Right ventricle myocardium superior (tissue), 1 donor: ENCODE results near the gene SPACDR. TPM values are rescaled to one million over a fixed set of nuclear protein-coding genes. Genes with fewer than 3 reads are reported as not detected.
"Not testable (repeated sequence)": the region's sequence is repeated elsewhere in the genome, so short reads cannot be mapped to it uniquely, and the experiment has no call there.

Source experiments
- ATAC-seq: fragments of 200-7000 bp; cut with Tn5 transposase; one replicate; pipeline ENCODE4 v1.9.1; 2020; ENCODE audit warnings: mild to moderate bottlenecking; ENCODE audit not compliant: poor library complexity
- DNase-seq: peaks from one replicate; pipeline ENCODE4 v3.0.0-alpha.2; 2020
- intact Hi-C: fragments of 100-400 bp; cut with DNase I; formaldehyde crosslinking; loops from one replicate; pipeline ENCODE4 v1.11.2; 2022
- long read RNA-seq: library from polyadenylated mRNA; unstranded; transcript quantifications from one replicate; pipeline ENCODE4 v2.0.0, GENCODE V29; 2021
- total RNA-seq: library from RNA; stranded (reverse); fragmentation: NEBNext Ultra II Directional; extraction: Animal tissue kit (Norgen Biotek cat#: 25700); gene quantifications from one replicate; pipeline ENCODE4 v1.2.1, GENCODE V29; 2021
- donor health status: DM: no; HTN: yes; CAD: no; lungs with severe emphysema.

The SPACDR gene, protein sequence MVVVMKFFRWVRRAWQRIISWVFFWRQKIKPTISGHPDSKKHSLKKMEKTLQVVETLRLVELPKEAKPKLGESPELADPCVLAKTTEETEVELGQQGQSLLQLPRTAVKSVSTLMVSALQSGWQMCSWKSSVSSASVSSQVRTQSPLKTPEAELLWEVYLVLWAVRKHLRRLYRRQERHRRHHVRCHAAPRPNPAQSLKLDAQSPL
- total RNA-seq: 0.81 TPM
- long read RNA-seq: 0 reads

DNA sequence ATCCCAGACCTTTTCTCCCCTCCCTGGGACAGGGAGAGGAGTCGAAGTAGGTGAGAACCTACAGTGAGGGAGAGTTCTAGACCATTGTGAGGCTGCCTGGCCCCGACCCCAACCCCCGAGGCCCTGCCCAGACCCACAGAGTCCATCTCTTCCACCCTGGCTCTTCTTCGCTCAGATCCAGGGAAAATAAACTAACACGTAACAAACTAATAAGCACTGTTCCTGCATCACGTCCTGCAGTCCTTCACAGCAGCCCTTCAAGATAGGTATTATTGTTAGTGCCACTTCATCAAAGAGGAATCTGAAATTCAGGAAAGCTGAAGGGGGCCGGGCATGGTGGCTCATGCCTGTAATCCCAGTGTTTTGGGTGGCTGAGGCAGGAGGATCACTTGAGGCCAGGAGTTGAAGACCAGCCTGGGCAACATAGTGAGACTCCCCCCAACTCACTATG is at the start of gene SPACDR:
Gene SPACDR (minus strand): TSS at position 51 of the 451 bp plus-strand sequence. CDS start 235 bp downstream, outside the sequence.
- DNase-seq (no peak), ATAC-seq (no peak)
- intact Hi-C loops: loop anchor here (10.0 kb wide), 2 partner anchors 231 to 261 kb away; partner anchors contain the start of genes EPO and GIGYF1

DNA sequence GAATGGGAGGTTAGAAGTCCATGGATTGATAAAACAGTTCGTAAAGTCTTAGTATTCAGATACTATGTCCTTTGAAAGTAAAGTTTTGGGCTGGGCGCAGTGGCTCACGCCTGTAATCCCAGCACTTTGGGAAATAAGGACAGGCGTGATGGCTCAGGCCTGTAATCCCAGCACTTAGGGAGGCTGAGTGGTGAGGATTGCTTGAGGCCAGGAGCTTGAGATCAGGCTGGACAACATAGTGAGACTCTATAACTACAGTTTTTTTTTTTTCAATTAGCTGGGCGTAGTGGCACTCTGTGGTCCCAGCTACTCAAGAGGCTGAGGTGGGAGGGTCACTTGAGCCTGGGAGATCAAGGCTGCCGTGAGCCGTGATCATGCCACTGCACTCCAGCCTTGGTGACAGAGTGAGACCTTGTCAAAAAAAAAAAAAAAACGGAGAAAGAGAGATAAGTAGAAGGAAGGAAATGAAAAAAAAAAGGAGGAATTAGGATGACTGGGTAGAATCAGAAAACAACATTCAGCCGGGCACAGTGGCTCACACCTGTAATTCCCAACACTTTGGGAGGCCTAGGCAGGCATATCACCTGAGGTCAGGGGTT is 49.3 kb upstream of the SPACDR start:
- intact Hi-C loops: no loop called here
- no peak for ATAC-seq
- DNase-seq: no peak

DNA sequence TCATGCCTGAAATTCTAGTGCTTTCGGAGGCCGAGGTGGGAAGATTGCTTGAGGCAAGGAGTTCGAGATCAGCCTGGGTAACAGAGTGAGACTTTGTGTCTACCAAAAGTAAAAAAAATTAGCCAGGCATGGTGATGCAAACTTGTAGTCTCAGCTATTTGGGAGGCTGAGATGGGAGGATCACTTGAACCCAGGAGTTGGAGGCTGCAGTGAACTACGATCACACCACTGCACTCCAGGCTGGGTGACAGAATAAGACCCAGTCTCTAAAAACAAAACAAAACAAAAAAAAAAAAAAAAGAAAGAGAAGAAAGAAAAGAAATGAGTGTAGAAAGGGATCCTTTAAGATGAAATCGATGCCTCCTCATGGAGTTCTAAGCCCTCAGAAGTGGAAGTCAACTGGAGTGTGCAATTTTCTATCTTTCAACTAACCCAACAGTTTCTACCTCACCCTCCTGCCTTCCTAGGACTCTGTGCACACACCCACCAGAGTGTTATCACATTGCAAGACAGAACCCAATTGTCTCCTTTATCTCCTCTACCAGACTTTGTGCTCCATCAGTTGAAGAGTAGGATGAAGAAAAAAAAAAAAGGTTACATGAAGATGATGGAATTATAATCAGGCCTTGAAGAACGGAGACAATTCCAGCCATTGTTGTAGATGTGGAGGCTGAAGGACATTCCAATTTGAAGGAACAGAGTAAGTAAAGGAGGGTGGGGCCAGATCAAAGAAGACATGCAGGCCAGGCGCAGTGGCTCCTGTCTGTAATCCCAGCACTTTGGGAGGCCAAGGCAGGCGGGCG is 46.6 kb upstream of the SPACDR start:
- ATAC-seq (no peak), DNase-seq (no peak)
- intact Hi-C loops: no loop called here

DNA sequence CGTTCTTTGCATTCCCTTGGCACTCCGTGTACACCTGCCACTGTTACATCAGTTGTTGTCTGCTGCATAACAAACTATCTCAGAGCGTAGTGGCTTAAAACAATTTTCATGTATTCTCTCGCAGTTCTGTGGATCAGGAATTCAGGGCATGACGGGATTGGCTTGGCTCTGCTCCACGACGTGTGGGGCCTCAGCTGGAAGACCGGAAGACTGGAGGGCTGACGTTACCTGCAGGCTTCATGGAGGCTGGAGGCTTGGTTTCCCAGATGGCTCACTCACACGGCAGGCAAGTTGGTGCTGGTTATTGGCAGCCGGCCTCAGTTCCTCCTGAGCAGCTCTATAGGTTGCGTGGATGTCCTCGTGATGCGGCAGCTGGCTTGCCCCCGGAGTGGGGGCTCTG is 45.2 kb upstream of the SPACDR start:
- no peak for ATAC-seq
- DNase-seq: no peak

DNA sequence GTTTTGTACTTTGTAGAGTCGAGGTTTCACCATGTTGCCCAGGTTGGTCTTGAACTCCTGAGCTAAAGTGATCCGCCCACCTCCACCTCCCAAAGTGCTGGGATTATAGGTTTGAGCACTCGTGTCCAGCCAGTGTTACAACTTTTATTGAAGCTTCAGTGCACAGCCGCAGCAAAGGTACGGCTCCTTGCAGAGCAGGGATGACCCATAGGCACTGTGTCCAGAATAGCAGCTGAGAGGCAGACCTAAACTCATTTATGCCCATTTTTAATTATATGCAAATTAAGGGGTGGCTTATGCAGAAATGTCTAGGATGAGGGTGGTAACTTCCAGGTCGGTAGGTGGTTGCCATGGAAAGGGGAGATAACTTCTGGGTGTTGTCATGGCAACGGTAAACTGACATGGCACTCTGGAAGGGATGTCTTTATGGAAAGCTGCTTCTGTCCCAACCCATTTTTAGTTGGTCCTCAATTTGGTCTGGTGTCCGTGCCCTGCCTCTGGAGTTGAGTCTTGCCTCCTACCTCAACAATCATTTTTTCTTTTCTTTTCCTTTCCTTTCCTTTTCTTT is 42.4 kb upstream of the SPACDR start:
- no peak for ATAC-seq
- no peak for DNase-seq
- intact Hi-C loops: no loop called here

More for the DNA sequence above, 45.2 kb upstream of the SPACDR start:
- intact Hi-C loops: no loop called here

DNA sequence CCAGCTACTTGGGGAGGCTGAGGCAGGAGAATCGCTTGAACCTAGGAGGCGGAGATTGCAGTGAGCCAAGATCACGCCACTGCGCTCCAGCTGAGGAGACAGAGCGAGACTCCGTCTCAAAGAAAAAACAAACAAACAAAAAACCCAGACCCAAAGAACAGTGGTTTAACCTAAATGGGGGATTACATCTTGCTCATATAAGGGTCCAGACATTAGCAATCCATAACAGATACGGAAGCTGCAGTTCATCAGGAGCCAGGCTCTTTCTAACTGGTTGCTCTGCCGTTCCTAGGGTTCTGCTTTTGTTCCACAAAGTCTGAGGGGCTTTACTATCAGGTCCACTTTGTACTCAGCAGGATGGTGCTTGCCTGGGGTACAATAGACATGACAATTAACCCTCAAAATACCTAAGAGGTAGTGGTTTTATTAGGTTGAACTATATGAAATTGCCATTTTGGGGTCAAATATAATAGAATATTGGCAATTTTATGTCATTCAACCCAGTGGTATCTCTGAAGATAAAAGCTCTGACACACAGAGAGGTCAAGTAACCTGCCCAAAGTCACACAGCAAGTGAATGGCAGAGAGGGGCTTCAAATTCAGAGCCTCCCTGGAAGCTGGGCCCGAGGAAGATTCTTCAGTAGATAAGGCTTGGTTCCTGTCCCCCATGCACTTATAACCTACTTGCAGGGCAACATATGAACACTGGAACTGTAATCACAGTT is 41.0 kb upstream of the SPACDR start:
- ATAC-seq: no peak
- DNase-seq: no peak
- intact Hi-C loops: no loop called here

DNA sequence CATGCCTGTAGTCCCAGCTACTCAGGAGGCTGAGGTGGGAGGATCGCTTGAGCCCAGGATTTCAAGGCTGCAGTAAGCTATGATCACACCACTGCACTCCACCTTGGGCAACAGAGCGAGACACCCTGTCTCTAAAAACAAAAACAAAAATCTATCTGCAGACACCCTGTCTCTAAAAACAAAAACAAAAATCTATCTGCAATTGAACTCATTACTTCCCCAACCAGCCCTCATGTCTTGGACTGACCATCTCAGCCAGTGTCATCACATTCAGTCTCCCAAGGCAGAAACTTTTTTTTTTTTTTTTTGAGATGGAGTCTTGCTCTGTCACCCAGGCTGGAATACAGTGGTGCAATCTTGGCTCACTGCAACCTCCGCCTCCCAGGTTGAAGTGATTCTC is 40.0 kb upstream of the SPACDR start:
- intact Hi-C loops, ATAC-seq, DNase-seq: not testable (repeated sequence)

DNA sequence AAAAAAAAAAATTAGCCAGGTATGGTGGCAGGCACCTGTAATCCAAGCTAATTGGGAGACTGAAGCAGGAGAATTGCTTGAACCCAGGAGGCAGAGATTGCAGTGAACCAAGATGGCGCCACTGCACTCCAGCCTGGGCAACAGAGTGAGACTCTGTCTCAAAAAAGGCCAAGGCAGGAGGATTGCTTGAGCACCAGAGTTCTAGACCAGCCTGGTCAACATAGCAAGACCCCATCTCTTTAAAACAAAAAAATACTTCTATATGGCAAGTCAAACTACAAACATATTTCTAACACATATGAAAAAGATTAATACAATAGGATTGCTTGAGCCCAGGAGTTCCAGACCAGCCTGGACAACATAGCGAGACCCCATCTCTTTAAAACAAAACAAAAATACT is 36.7 kb upstream of the SPACDR start:
- DNase-seq, intact Hi-C loops, ATAC-seq: not testable (repeated sequence)

DNA sequence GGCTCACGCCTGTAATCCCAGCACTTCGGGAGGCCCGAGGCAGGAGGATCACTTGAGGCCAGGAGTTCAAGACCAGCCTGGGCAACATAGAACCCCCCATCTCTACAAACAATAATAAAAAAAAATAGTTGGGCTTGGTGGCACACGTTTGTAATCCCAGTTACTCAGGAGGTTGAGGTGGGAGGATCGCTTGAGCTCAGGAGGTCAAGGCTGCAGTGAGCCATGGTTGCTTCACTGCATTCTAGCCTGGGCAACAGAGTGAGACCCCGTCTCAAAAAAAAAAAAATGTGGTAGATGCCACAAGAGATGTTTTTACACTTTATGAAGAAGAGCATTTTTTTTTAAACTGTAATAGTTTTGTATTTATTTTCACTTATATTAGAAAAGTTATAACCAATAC is 32.4 kb upstream of the SPACDR start:
- intact Hi-C loops: no loop called here
- DNase-seq: no peak
- no peak for ATAC-seq

DNA sequence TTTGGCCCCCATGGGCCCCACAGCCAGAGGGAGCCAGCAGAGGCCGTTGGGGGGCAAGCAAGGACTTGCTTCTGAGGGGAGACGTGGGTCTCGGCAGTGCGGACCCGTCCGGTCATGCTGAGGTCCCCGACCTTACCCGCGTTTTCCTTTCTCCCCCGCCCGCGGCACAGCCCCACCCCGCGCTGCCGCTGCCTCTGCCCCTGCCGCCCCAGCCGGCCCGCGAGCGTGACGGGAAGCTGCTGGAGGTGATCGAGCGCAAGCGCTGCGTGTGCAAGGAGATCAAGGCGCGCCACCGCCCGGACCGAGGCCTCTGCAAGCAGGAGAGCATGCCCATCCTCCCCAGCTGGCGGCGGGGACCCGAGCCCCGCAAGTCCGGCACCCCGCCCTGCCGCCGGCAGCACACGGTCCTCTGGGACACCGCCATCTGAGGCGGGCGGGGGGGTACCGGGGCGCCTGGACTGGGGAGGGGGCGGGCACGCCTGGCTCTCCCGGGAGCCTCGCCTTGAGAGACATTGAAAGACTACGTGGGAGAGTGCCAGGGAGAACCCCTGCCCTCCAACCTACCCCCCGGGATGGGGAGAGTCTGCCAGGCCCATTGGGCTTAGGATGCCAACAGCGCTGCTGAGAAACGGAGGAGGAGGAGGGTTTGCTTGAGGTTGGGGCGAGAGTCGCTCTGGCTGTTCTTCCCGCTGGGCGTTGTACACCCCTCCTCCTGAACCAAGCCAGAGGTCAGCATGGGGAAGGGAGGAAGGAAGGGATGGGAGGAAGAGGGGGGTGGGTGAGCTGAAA is 29.6 kb upstream of the SPACDR start:
- intact Hi-C loops: no loop called here
- DNase-seq (peak; percentile 69), ATAC-seq (peak; percentile 72)

DNA sequence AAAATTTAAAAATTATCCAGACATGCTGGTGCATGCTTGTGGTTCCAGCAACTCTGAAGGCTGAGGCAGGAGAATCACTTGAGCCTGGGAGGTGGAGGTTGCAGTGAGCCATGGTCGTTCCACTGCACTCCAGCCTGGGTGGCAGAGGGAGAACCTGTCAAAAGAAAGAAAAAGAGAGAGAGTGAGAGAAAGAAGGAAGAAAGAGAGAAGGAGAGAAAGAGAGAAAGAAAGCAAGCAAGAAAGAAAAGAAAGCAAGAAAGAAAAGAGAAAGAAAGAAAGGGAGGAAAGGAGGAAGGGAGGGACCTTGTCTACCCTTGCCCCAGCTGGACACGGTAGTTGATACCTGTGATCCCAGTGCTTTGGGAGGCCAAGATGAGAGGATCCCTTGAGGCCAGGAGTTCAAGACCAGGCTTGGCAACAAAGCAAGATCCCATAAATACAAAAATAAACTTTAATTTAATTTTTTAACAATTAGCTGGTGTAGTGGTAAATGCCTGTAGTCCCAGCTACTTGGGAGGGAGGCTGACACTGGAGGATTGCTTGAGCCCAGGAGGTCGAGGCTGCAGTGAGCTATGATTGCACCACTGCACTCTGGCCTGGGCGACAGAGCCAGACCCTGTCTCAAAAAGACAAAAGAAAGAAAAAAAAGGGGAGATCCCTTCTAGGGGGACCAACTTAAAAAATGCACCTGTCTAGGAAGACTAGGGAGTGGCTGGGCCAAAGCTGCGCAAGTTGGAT is 28.8 kb upstream of the SPACDR start:
- ATAC-seq (no peak), DNase-seq (no peak)
- intact Hi-C loops: no loop called here

DNA sequence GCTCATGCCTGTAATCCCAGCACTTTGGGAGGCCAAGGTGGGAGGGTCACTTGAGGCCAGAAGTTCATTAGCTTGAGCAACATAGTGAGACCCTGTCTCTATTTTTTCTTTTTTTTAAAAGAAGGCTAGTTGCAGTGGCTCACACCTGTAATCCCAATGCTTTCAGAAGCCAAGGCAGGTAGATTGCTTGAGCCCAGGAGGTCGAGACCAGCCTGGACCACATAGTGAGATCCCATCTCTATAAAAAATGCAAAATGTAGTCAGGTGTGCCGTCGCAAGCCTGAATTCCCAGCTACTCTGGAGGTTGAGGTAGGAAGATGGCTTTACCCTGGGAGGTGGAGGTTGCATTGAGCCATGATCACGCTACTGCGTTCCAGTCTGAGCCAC is 27.1 kb upstream of the SPACDR start:
- intact Hi-C loops: no loop called here
- DNase-seq (no peak), ATAC-seq (no peak)

DNA sequence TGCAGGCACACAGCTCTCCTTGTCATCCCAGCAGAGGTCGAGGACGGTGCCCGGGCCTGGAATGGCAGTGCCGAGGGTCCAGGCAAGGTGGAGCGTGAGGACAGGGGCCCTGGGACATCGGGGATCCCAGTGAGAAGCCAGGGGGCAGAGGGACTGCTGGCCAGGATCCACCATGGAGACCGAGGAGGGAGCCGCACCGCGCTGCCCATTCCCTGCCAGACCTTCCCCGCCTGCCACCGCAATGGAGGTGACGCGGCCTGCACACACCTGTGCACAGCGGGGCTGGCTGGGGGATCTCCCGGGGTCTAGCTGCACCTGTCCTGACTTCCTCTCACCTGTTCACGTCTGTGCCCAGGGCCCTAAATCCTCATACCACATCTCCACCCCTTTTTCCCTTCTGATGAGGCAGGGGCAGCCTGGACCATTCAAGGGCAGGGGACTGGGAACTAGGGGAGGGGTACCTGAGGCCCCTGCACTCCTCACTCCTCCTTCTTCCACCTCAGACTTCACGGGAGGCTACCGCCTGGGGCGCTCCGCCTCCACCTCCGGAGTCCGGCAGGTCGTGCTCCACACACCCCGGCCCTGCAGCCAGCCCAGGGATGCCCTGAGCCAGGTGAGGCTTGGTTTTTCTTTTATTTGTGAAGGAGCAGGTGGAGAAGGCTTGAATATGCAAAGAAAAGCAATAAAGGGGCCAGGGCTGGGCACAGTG is 26.6 kb upstream of the SPACDR start:
- intact Hi-C loops: no loop called here
- DNase-seq (no peak), ATAC-seq (no peak)

DNA sequence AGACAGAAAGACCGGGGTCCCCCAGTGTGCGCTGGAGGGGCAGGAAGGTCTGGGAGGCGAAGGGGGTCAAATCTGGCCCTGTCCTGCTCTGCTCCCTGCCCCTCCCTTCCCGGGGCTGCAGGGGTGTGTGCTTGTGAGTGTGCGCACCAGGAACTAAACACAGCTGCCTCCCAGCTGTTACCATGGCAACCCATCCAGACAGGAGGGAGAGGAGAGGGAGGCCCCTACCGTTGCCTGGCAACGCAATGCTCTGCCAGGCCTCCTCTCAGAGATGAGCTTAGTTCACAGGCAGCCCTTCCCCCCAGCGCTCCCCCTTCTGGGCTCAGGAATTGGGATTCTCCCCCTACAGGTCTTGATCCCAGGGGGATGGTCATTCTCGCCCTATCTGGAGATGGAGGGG is 25.8 kb upstream of the SPACDR start:
- ATAC-seq (no peak), DNase-seq (no peak)
- intact Hi-C loops: no loop called here

DNA sequence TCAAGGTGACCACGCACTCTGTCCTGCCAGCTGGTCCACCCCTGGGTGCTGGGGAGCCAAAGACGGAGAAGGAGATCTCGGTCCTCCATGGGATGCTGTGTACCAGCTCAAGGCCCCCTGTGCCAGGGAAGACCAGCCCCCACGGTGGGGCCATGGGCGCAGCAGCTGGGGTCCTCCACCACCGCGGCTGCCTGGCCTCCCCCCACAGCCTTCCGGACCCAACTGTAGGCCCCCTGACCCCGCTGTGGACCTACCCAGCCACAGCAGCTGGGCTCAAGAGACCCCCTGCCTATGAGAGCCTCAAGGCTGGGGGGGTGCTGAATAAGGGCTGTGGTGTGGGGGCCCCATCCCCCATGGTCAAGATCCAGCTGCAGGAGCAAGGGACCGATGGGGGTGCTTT is 25.1 kb upstream of the SPACDR start:
- intact Hi-C loops: no loop called here
- DNase-seq (no peak), ATAC-seq (no peak)

DNA sequence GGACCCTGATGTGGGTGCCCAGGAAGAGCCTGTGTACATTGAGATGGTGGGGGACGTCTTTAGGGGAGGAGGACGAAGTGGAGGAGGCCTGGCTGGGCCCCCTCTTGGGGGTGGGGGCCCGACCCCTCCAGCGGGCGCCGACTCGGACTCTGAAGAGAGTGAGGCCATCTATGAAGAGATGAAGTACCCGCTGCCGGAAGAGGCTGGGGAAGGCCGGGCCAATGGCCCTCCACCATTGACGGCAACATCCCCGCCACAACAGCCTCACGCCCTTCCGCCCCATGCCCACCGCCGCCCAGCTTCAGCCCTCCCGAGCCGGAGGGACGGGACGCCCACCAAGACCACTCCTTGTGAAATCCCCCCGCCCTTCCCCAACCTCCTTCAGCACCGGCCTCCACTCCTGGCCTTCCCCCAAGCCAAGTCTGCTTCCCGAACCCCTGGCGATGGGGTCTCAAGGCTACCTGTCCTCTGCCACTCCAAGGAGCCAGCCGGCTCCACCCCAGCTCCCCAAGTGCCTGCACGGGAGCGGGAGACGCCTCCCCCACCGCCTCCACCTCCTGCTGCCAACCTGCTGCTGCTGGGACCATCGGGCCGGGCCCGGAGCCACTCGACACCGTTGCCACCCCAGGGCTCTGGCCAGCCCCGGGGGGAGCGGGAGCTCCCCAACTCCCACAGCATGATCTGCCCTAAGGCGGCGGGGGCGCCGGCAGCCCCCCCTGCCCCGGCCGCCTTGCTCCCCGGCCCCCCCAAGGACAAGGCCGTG is 24.5 kb upstream of the SPACDR start:
- intact Hi-C loops: no loop called here
- no peak for DNase-seq
- no peak for ATAC-seq
